Vagina (tissue), 2 donors: Measurements from ENCODE around the gene HES4.

Experiments
- POLR2A ChIP-seq, 2 donors: fragments of 450-650 bp; IDR thresholded peaks; one replicate each; pipeline ENCODE4 v1.6.1; 2017; ENCODE audit warnings: antibody characterized with exemption in 2 of 2, mild to moderate bottlenecking in 2 of 2, moderate library complexity in 2 of 2
- POLR2AphosphoS5 ChIP-seq, 2 donors: sonication (generic); formaldehyde crosslinking; IDR thresholded peaks; one replicate each; pipeline ENCODE4 v1.9.0; 2017; ENCODE audit warnings: antibody characterized with exemption in 2 of 2, mild to moderate bottlenecking in 2 of 2, low read depth in 1 of 2; ENCODE audit not compliant: insufficient read depth in 1 of 2
- TF ChIP-seq, protein P1 (sequence below), 3 experiments: fragments of 450-650 bp in 2 of 3; fragments of 200-600 bp in 1 of 3; sonication (generic) in 1 of 3; IDR thresholded peaks; one replicate each; pipeline ENCODE4 v1.5.1; 2017 to 2019; ENCODE audit warnings: antibody characterized with exemption in 3 of 3, mild to moderate bottlenecking in 2 of 3, moderate library complexity in 2 of 3

DNA sequence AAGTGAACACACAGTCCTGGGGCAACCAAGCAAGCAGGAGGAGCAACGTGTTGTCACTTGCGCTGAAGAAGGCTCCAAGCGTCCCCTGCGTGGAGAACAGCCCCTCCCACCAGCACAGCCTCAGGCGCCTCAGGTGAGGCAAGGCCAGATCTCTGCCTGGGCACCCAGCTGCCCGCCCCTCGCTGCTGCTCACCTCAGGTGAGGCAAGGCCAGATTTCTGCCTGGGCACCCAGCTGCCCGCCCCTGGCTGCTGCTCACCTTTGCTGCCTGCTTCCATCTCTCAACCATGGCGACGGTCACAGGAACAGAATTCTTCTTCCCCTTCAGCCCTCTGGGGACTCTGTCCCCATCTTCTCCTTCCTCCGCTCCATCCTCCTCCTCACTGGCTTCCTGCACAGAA is 43.3 kb downstream of the HES4 start:
- TF ChIP-seq, protein P1, sequence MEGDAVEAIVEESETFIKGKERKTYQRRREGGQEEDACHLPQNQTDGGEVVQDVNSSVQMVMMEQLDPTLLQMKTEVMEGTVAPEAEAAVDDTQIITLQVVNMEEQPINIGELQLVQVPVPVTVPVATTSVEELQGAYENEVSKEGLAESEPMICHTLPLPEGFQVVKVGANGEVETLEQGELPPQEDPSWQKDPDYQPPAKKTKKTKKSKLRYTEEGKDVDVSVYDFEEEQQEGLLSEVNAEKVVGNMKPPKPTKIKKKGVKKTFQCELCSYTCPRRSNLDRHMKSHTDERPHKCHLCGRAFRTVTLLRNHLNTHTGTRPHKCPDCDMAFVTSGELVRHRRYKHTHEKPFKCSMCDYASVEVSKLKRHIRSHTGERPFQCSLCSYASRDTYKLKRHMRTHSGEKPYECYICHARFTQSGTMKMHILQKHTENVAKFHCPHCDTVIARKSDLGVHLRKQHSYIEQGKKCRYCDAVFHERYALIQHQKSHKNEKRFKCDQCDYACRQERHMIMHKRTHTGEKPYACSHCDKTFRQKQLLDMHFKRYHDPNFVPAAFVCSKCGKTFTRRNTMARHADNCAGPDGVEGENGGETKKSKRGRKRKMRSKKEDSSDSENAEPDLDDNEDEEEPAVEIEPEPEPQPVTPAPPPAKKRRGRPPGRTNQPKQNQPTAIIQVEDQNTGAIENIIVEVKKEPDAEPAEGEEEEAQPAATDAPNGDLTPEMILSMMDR (IDR thresholded peaks at IDR 0.05), result no peak
- TF ChIP-seq POLR2AphosphoS5 (IDR thresholded peaks at IDR 0.05; ENCODE audit: insufficient read depth in 1 of 2, low read depth in 1 of 2) (no peak), POLR2A (IDR thresholded peaks at IDR 0.05) (no peak)
